GM18505 (cell line): ENCODE data around the gene PLCG2.

Experiments used
- ATAC-seq: cut with Tn5 transposase; IDR thresholded peaks from one replicate; pipeline ENCODE4 v1.9.1; 2021; ENCODE audit not compliant: unreplicated experiment
- POLR2A ChIP-seq: IDR thresholded peaks from 4 replicates; pipeline ENCODE4 v1.6.1; 2011; ENCODE audit warnings: borderline replicate concordance; ENCODE audit not compliant: insufficient read depth, insufficient read length; ENCODE audit errors: extremely low read depth

Gene PLCG2

GRCh38 chr16:81817789-81818567 lies 38.9 kb downstream of the PLCG2 start:
- TF ChIP-seq POLR2A = peak; percentile 56
- peak; percentile 40 for ATAC-seq

- no peak for TF ChIP-seq POLR2A
- ATAC-seq = no peak
Measured at GRCh38 chr16:81818568-81818896, 39.4 kb downstream of the PLCG2 start.

- no peak for ATAC-seq
- TF ChIP-seq POLR2A = peak; percentile 27
Measured at GRCh38 chr16:81818905-81819304, 39.8 kb downstream of the PLCG2 start.

- peak; percentile 34 for ATAC-seq
Measured at GRCh38 chr16:81821436-81822128, 42.5 kb downstream of the PLCG2 start.

GRCh38 chr16:81823111-81823510 lies 44.0 kb downstream of the PLCG2 start:
- peak; percentile 92 for TF ChIP-seq POLR2A
- ATAC-seq = peak; percentile 45

More at GRCh38 chr16:81821436-81822128, 42.5 kb downstream of the PLCG2 start:
- TF ChIP-seq POLR2A = peak; percentile 68

GRCh38 chr16:81823734-81824133 lies 44.6 kb downstream of the PLCG2 start:
- ATAC-seq = no peak
- no peak for TF ChIP-seq POLR2A

GRCh38 chr16:81826523-81826922 lies 47.4 kb downstream of the PLCG2 start:
- TF ChIP-seq POLR2A = no peak
- no peak for ATAC-seq

GRCh38 chr16:81830845-81831540 lies 51.9 kb downstream of the PLCG2 start:
- no peak for TF ChIP-seq POLR2A
- ATAC-seq = no peak

GRCh38 chr16:81831722-81832126 lies 52.6 kb downstream of the PLCG2 start:
- peak; percentile 59 for ATAC-seq
- peak; percentile 96 for TF ChIP-seq POLR2A

GRCh38 chr16:81832801-81833547 lies 53.9 kb downstream of the PLCG2 start:
- no peak for ATAC-seq
- TF ChIP-seq POLR2A = peak; percentile 25

GRCh38 chr16:81833751-81834150 lies 54.7 kb downstream of the PLCG2 start:
- TF ChIP-seq POLR2A = no peak
- no peak for ATAC-seq

GRCh38 chr16:81834868-81835267 lies 55.8 kb downstream of the PLCG2 start:
- TF ChIP-seq POLR2A = no peak
- no peak for ATAC-seq
